K562 treated with DMSO at 1 percent for 4 hours (cell line): ENCODE measurements around the gene HOXB4. TPM values are rescaled to one million over a fixed set of nuclear protein-coding genes. Genes with fewer than 3 reads are reported as not detected.

Experiments used
- total RNA-seq: library from RNA; unstranded; fragments of 300-600 nt; gene quantifications from 2 replicates; pipeline ENCODE4 v1.2.3, GENCODE V29; 2022; ENCODE audit not compliant: insufficient read depth

The HOXB4 gene
- 9.1 and 11.3 TPM in 2 replicates for total RNA-seq

GRCh38 chr17:48577946-48578615 is at the start of gene HOXB4:
HOXB4 (minus strand) TSS chr17:48578350; CDS start chr17:48578319, 31 bp downstream.

GRCh38 chr17:48626245-48627117 is 48.3 kb upstream of the HOXB4 start, which contains the start of gene HOXB9:
HOXB9 (minus strand) TSS chr17:48626358; CDS start chr17:48626269, 89 bp downstream.

GRCh38 chr17:48615047-48615962 is 37.2 kb upstream of the HOXB4 start, which contains the start of gene HOXB8:
HOXB8 (minus strand) TSS chr17:48615292; CDS start chr17:48614704, 588 bp downstream.

GRCh38 chr17:48610282-48611211 is 32.4 kb upstream of the HOXB4 start, which contains the start of gene HOXB7:
HOXB7 (minus strand) TSS chr17:48611017; CDS start chr17:48610918, 99 bp downstream.

GRCh38 chr17:48604770-48605329 is 26.7 kb upstream of the HOXB4 start, which contains the start of gene HOXB6:
HOXB6 (minus strand) TSS chr17:48604986; CDS start chr17:48598150, 6,836 bp downstream.

GRCh38 chr17:48593126-48593829 is 15.1 kb upstream of the HOXB4 start, which contains the start of gene HOXB5:
HOXB5 (minus strand) TSS chr17:48593779; CDS start chr17:48593682, 97 bp downstream.

GRCh38 chr17:48589831-48590606 is 11.9 kb upstream of the HOXB4 start, which contains the start of gene HOXB3:
HOXB3 (minus strand) TSS chr17:48590241; CDS start chr17:48552474, 37,767 bp downstream.

GRCh38 chr17:48545022-48545375 is 33.2 kb downstream of the HOXB4 start, which contains the start of gene HOXB2:
HOXB2 (minus strand) TSS chr17:48545109; CDS start chr17:48544911, 198 bp downstream.

GRCh38 chr17:48530887-48531272 is 47.3 kb downstream of the HOXB4 start, which contains the start of gene HOXB1:
HOXB1 (minus strand) TSS chr17:48531011; CDS start chr17:48530904, 107 bp downstream.

Other genes with a start within 250 kb of the HOXB4 start
- gene SKAP1, start 148.1 kb downstream of the HOXB4 start, total RNA-seq = not detected in 2 replicates
- not detected in 2 replicates for gene HOXB1, start 47.3 kb downstream of the HOXB4 start, total RNA-seq
- 57.9 and 62.4 TPM in 2 replicates for gene HOXB2, start 33.2 kb downstream of the HOXB4 start, total RNA-seq
- 17.6 and 31.9 TPM in 2 replicates for gene HOXB3, start 11.9 kb upstream of the HOXB4 start, total RNA-seq
- gene HOXB5, start 15.4 kb upstream of the HOXB4 start, total RNA-seq = 5.7 and 8.7 TPM in 2 replicates
- gene HOXB6, start 26.6 kb upstream of the HOXB4 start, total RNA-seq = 10.0 and 13.8 TPM in 2 replicates
- 18.3 and 18.6 TPM in 2 replicates for gene HOXB7, start 32.7 kb upstream of the HOXB4 start, total RNA-seq
- 27.4 and 40.7 TPM in 2 replicates for gene HOXB8, start 36.9 kb upstream of the HOXB4 start, total RNA-seq
- gene HOXB9, start 48.0 kb upstream of the HOXB4 start, total RNA-seq = 136 and 143 TPM in 2 replicates
- not detected in 2 replicates for gene PRAC1, start 144.2 kb upstream of the HOXB4 start, total RNA-seq
- gene PRAC2, start 144.8 kb upstream of the HOXB4 start, total RNA-seq = not detected in 2 replicates
- gene HOXB13, start 150.4 kb upstream of the HOXB4 start, total RNA-seq = not detected in 2 replicates
- gene TTLL6, start 238.9 kb upstream of the HOXB4 start, total RNA-seq = not detected in 2 replicates